HCT116 (cell line): Measurements from ENCODE around the gene KPNA5.
"Not testable (repeated sequence)": the region's sequence is repeated elsewhere in the genome, so short reads cannot be mapped to it uniquely, and the experiment has no call there.

Experiments
- CTCF ChIP-seq, 3 experiments: fragments of 200-600 bp in 1 of 3; sonication (generic) in 1 of 3; IDR thresholded peaks in 2 of 3; conservative IDR thresholded peaks in 1 of 3; 2 replicates each; pipeline ENCODE4 v1.5.1; 2012 to 2017; ENCODE audit warnings: low read depth in 2 of 3, low read length in 2 of 3, antibody characterized with exemption in 1 of 3, borderline replicate concordance in 1 of 3, control low read depth in 1 of 3, mild to moderate bottlenecking in 1 of 3, mixed read lengths in 1 of 3, mixed run types in 1 of 3, moderate library complexity in 1 of 3; ENCODE audit not compliant: insufficient read depth in 1 of 3
- EGR1 ChIP-seq: IDR thresholded peaks from 2 replicates; pipeline ENCODE4 v1.6.1; 2012; ENCODE audit warnings: low read depth
- EZH2 ChIP-seq: fragments of 200-600 bp; sonication (generic); IDR thresholded peaks from 2 replicates; pipeline ENCODE4 v1.6.1; 2017; ENCODE audit warnings: antibody characterized with exemption, mixed run types
- MAX ChIP-seq: IDR thresholded peaks from 2 replicates; pipeline ENCODE4 v1.6.1; 2012
- POLR2A ChIP-seq: IDR thresholded peaks from 2 replicates; pipeline ENCODE4 v1.7.0; 2011; ENCODE audit warnings: borderline replicate concordance; ENCODE audit not compliant: insufficient read depth, insufficient read length; ENCODE audit errors: extremely low read depth
- POLR2AphosphoS5 ChIP-seq: IDR thresholded peaks from 2 replicates; pipeline ENCODE4 v1.6.1; 2011; ENCODE audit warnings: mild to moderate bottlenecking, low read depth, low read length, moderate library complexity
- RAD21 ChIP-seq: IDR thresholded peaks from 2 replicates; pipeline ENCODE4 v1.6.1; 2012; ENCODE audit warnings: low read depth, mild to moderate bottlenecking
- REST ChIP-seq: IDR thresholded peaks from 2 replicates; pipeline ENCODE4 v1.6.1; 2012; ENCODE audit warnings: low read depth
- ZBTB33 ChIP-seq: IDR thresholded peaks from 2 replicates; pipeline ENCODE4 v1.6.1; 2011; ENCODE audit warnings: mild to moderate bottlenecking, low read length, moderate library complexity; ENCODE audit not compliant: insufficient replicate concordance; ENCODE audit errors: extremely low read depth

GRCh38 chr6:116664169-116664568, 16.8 kb upstream of the KPNA5 start:
- not testable (repeated sequence) for TF ChIP-seq CTCF (IDR thresholded peaks at IDR 0.05 in 2 of 3, conservative IDR thresholded peaks at IDR 0.05 in 1 of 3; ENCODE audit: borderline replicate concordance in 1 of 3, insufficient read depth in 1 of 3, low read depth in 2 of 3, low read length in 2 of 3); POLR2AphosphoS5; POLR2A; REST; EZH2; MAX; ZBTB33; RAD21; EGR1
